ENCODE results near the gene FOXQ1. TPM values are rescaled to one million over a fixed set of nuclear protein-coding genes. Genes with fewer than 3 reads are reported as not detected.

FOXQ1 gene
- total RNA-seq, 1 donor from 2014 or later, result 7.5 TPM

GRCh38 chr6:1296079-1296478, 15.8 kb upstream of the FOXQ1 start:
- Histone ChIP-seq H3K4me3 (no peak overlapping the region), H3K9me3 (no peaks in the 10 kb centered on the region), H3K27me3 (ENCODE audit: low read depth) (no peaks in the 10 kb centered on the region), H3K27ac (no peak overlapping the region), H3K36me3 (no peaks in the 10 kb centered on the region), H3K4me1 (no peaks in the 10 kb centered on the region)
- intact Hi-C loops (cut with DNase I), result no loop called here
- DNase-seq (no peak), ATAC-seq (peak; percentile 73 to 76)
- TF ChIP-seq, protein P1, sequence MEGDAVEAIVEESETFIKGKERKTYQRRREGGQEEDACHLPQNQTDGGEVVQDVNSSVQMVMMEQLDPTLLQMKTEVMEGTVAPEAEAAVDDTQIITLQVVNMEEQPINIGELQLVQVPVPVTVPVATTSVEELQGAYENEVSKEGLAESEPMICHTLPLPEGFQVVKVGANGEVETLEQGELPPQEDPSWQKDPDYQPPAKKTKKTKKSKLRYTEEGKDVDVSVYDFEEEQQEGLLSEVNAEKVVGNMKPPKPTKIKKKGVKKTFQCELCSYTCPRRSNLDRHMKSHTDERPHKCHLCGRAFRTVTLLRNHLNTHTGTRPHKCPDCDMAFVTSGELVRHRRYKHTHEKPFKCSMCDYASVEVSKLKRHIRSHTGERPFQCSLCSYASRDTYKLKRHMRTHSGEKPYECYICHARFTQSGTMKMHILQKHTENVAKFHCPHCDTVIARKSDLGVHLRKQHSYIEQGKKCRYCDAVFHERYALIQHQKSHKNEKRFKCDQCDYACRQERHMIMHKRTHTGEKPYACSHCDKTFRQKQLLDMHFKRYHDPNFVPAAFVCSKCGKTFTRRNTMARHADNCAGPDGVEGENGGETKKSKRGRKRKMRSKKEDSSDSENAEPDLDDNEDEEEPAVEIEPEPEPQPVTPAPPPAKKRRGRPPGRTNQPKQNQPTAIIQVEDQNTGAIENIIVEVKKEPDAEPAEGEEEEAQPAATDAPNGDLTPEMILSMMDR (IDR thresholded peaks at IDR 0.05), result no peak

GRCh38 chr6:1296542-1296941, 15.4 kb upstream of the FOXQ1 start:
- Histone ChIP-seq H3K36me3 (no peaks in the 10 kb centered on the region), H3K4me1 (no peaks in the 10 kb centered on the region), H3K27me3 (ENCODE audit: low read depth) (no peaks in the 10 kb centered on the region), H3K9me3 (no peaks in the 10 kb centered on the region), H3K27ac (no peak overlapping the region), H3K4me3 (no peak overlapping the region)
- ATAC-seq (peak; percentile 45 to 68), DNase-seq (no peak)
- intact Hi-C loops (cut with DNase I), result no loop called here
- TF ChIP-seq, protein P1 (IDR thresholded peaks at IDR 0.05), result no peak

DNA sequence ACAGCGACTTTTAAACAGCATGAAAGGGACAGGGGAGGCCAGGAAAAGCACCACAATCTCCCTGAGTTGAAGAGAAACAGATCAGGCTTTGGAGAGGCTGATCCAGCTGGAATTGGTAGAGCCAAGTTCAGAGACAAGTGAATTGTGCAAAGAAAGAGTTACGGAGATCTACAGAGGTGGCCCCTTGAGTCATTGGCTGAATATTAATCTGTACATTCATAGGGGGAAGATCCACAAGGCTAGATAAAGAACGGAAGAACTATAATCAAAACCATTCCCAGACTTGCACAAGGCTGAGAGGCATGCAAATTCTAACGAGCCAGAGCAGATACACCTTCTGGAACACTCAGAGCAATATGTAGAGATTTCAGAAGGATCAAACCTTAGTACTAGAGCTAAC, 14.2 kb upstream of the FOXQ1 start:
- H3K4me3 ChIP-seq, result no peak overlapping the region
- H3K4me1 ChIP-seq, result no peaks in the 10 kb centered on the region
- intact Hi-C loops (cut with DNase I), result no loop called here
- H3K9me3 ChIP-seq, result no peaks in the 10 kb centered on the region
- no peaks in the 10 kb centered on the region for H3K36me3 ChIP-seq
- no peaks in the 10 kb centered on the region for H3K27me3 ChIP-seq (ENCODE audit: low read depth)
- no peak overlapping the region for H3K27ac ChIP-seq
- no peak for DNase-seq
- ATAC-seq, result no peak
- TF ChIP-seq, protein P1 (IDR thresholded peaks at IDR 0.05), result no peak

- Histone ChIP-seq H3K36me3 (no peaks in the 10 kb centered on the region), H3K9me3 (no peaks in the 10 kb centered on the region), H3K4me3 (no peak overlapping the region), H3K4me1 (no peaks in the 10 kb centered on the region), H3K27ac (no peak overlapping the region), H3K27me3 (ENCODE audit: low read depth) (no peaks in the 10 kb centered on the region)
- intact Hi-C loops (cut with DNase I), result no loop called here
- TF ChIP-seq, protein P1 (IDR thresholded peaks at IDR 0.05), result no peak
- no peak for ATAC-seq
- no peak for DNase-seq
These were observed 13.1 kb upstream of the FOXQ1 start for GRCh38 chr6:1298768-1299167.

DNA sequence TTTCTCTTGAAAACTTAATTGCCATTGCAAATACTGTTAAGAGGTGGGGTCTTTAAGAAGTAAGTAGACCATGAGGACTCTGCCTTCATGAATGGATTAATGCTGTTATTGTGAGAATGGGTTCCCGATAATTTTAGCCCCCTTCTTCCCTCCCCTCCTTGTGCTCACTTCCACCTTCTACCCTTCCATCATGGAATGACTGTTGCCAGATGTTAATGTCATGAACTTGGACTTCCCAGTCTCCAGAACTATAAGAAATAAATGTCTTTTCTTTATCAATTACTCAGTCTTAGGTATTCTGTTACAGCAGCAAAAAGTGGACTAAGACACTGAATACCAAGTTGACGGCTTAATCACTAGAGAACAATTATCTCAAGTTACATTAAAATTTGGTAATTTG, 5.8 kb upstream of the FOXQ1 start:
- H3K27ac ChIP-seq, result no peak overlapping the region
- no peaks in the 10 kb centered on the region for H3K36me3 ChIP-seq
- H3K4me3 ChIP-seq, result no peak overlapping the region
- H3K9me3 ChIP-seq, result no peaks in the 10 kb centered on the region
- TF ChIP-seq, protein P1 (IDR thresholded peaks at IDR 0.05), result no peak
- intact Hi-C loops (cut with DNase I), result no loop called here
- peaks cover 19% of the 10 kb centered on the region for H3K27me3 ChIP-seq (ENCODE audit: low read depth)
- peaks cover 8% of the 10 kb centered on the region for H3K4me1 ChIP-seq
- no peak for DNase-seq
- no peak for ATAC-seq

DNA sequence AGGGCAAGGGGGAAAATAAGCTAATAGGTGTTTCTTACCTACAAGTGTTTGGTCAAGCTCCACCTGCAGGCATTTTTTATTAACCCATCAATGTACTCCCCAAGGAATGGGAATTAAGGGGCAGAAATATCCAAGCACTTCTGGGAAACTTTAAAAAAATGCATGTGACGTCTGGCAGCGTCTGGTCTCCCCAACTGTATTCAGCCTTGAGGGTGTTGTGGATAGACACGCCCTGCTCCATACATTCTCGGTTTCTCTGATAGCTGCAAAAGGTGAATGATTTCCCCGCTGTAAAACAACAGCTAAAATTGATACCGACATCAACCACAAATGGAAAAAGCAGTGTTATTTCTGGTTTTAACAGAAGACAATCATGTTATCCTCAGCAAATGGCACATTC, 2.5 kb upstream of the FOXQ1 start:
- H3K4me3 ChIP-seq, result no peak overlapping the region
- H3K27ac ChIP-seq, result no peak overlapping the region
- peaks cover 27% of the 10 kb centered on the region for H3K4me1 ChIP-seq
- no peaks in the 10 kb centered on the region for H3K36me3 ChIP-seq
- ATAC-seq, result no peak
- intact Hi-C loops (cut with DNase I), result no loop called here
- no peaks in the 10 kb centered on the region for H3K9me3 ChIP-seq
- DNase-seq, result no peak
- peaks cover 42% of the 10 kb centered on the region for H3K27me3 ChIP-seq (ENCODE audit: low read depth)
- TF ChIP-seq, protein P1 (IDR thresholded peaks at IDR 0.05), result no peak

Data from lower lobe of right lung (tissue), 2 donors.